Activated CD4-positive, alpha-beta T cell treated with anti-CD3 and anti-CD28 coated beads, Interleukin-2, amount 10 ng/mL, durations not matched to agents 7 days and 5 days (primary cell): ENCODE data around the gene IL36B. TPM values are rescaled to one million over a fixed set of nuclear protein-coding genes. Genes with fewer than 3 reads are reported as not detected.

Source experiments
- CTCF ChIA-PET: fragments of 350-600 bp; sonication (Branson Sonifier 250); formaldehyde crosslinking; loops from one replicate; lab custom pipeline; 2021; ENCODE audit warnings: antibody characterized with exemption; lab: Charles Lee
- POLR2A ChIA-PET: fragments of 350-600 bp; sonication (Branson Sonifier 250); formaldehyde crosslinking; loops from one replicate; lab custom pipeline; 2021; ENCODE audit warnings: antibody characterized with exemption; lab: Charles Lee
- DNase-seq: peaks from one replicate; pipeline ENCODE4 v3.0.0-alpha.2; 2020
- H3K27ac Mint-ChIP-seq: one replicate; pipeline ENCODE4 v1.8.0; 2021; ENCODE audit warnings: mild to moderate bottlenecking, moderate library complexity, mixed read lengths
- H3K27me3 Mint-ChIP-seq: one replicate; pipeline ENCODE4 v1.8.0; 2021; ENCODE audit warnings: mixed read lengths
- H3K36me3 Mint-ChIP-seq: one replicate; pipeline ENCODE4 v1.8.0; 2021; ENCODE audit warnings: low read depth, mixed read lengths
- H3K4me1 Mint-ChIP-seq: one replicate; pipeline ENCODE4 v1.8.0; 2021; ENCODE audit warnings: mixed read lengths
- H3K4me3 Mint-ChIP-seq: one replicate; pipeline ENCODE4 v1.8.0; 2021; ENCODE audit warnings: mild to moderate bottlenecking, moderate library complexity, mixed read lengths
- H3K9me3 Mint-ChIP-seq: one replicate; pipeline ENCODE4 v1.8.0; 2021; ENCODE audit warnings: mixed read lengths
- total RNA-seq, 2 experiments: library from RNA; stranded (reverse); gene quantifications; one replicate each; pipeline ENCODE4 v1.2.3, GENCODE V29; 2021

The IL36B gene
- total RNA-seq, 2 experiments from 2014 or later: not detected

DNA sequence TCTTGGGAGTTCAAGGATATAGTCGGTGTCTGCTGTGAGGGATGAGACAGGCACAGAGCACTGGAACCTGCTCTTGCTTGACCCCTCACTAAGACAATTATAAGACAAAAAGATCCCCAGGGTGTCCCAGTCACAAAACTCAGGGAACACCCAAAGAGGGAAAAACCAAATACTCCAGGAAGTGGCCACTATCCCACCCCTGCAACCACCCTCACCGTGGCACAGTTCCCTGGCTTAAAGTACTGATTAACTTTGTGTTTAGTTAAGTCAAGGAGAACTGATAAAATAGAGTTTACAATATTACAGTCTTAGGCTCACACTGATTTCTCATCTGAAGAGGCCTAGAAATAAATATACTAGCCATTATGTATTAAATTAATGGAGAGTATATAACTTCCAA, 13.5 kb downstream of the IL36B start:
- no peaks in the 10 kb centered on the region for H3K4me1 Mint-ChIP-seq
- POLR2A ChIA-PET: no interaction called here
- no peak overlapping the region for H3K4me3 Mint-ChIP-seq
- no peak overlapping the region for H3K27ac Mint-ChIP-seq
- no peak for DNase-seq
- no peaks in the 10 kb centered on the region for H3K9me3 Mint-ChIP-seq
- CTCF ChIA-PET: no interaction called here
- peaks cover 2% of the 10 kb centered on the region for H3K27me3 Mint-ChIP-seq
- H3K36me3 Mint-ChIP-seq: no peaks in the 10 kb centered on the region

DNA sequence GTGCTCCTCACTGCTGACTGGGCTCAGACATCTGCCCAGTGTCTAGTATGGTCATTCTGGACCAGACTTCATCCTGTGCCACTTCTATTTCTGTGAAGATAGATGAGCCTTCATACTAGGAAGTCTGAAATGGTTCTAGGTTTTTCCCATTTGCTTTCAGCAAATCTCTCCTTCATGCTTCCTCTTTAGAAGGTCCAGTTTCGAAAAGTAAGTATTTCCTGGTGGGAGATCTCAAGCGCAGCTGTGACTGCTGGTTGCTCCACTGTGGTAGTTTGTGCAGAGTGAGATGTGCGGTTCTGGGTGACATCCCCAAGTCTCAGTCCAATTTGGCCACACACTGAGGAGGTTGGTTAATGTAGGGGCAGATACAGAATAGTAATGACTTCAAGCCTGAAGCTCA, 14.4 kb downstream of the IL36B start:
- Mint-ChIP-seq H3K27ac (no peak overlapping the region), H3K4me3 (no peak overlapping the region), H3K36me3 (no peaks in the 10 kb centered on the region), H3K9me3 (no peaks in the 10 kb centered on the region), H3K4me1 (no peaks in the 10 kb centered on the region), H3K27me3 (peaks cover 2% of the 10 kb centered on the region)
- CTCF ChIA-PET: no interaction called here
- POLR2A ChIA-PET: interaction anchor here (0.6 kb wide), 1 partner anchor 181 kb away, joined by 5 read pairs; no protein-coding TSS in a partner anchor
- no peak for DNase-seq

DNA sequence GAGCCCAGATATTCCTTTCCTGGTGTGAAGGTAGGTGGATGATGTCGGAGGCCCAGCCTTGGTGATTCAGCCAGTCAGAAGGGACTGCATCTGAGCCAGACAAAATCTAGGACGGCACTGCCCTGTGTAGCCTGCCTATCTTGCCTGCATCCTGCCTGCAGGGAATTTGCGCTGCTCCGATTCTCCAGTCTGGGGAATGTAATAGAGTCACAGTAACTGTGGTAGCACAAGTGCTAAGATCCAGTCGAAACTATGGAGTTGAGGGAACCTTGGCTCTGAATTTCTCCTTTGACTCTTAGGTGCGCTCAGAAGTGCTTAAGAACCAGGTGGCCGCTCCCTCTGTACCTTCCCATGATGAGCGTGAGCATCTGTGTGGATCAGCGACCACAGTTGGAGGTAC, 15.9 kb downstream of the IL36B start:
- DNase-seq: no peak
- no peaks in the 10 kb centered on the region for H3K4me1 Mint-ChIP-seq
- peaks cover 2% of the 10 kb centered on the region for H3K27me3 Mint-ChIP-seq
- no peak overlapping the region for H3K27ac Mint-ChIP-seq
- H3K36me3 Mint-ChIP-seq: no peaks in the 10 kb centered on the region
- no peaks in the 10 kb centered on the region for H3K9me3 Mint-ChIP-seq
- ChIA-PET CTCF (interaction anchor here (0.6 kb wide), 1 partner anchor 79 kb away, joined by 3 read pairs; no protein-coding TSS in a partner anchor), POLR2A (no interaction called here)
- no peak overlapping the region for H3K4me3 Mint-ChIP-seq

DNA sequence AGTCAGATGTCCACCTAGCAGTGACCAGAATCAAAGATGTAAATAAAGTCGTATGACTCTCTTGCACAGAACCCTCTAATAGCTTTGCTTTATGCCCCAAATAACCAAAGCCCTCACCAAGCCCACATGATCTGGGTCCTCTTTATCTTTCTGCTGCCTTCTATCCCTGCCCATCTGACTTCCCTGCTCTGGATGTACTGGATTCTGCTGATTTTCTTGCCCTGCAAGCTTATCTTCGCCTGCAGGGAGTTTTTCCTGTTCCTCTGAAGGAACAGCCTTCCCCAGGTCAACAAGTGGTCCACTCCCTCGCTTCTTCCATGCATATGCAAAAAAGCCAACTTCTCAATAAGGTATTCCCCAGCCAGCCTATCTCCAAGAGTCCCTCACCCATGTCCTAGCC, 18.7 kb downstream of the IL36B start:
- no peaks in the 10 kb centered on the region for H3K9me3 Mint-ChIP-seq
- DNase-seq: no peak
- no peak overlapping the region for H3K27ac Mint-ChIP-seq
- POLR2A ChIA-PET: no interaction called here
- H3K4me1 Mint-ChIP-seq: no peaks in the 10 kb centered on the region
- H3K27me3 Mint-ChIP-seq: peaks cover 12% of the 10 kb centered on the region
- CTCF ChIA-PET: no interaction called here
- H3K36me3 Mint-ChIP-seq: no peaks in the 10 kb centered on the region
- no peak overlapping the region for H3K4me3 Mint-ChIP-seq

DNA sequence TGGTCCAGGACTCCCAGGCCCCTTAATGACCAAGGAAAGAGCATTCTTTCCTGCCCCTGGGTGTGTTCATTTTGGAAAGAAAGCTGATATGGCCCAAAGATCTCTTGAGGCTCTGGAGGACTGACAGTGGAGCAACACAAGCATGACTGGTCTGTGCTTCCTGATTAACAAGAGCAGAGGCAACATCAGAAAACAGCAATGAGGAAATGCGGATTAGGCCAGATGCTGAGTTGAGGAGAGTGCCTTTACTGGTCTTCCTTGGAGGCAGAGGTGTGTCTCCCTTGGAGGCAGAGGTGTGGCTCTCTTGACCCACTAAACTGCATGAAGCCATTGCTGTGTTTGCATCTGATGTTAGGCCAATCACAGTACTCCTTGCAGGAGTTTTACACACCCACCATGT, 19.9 kb downstream of the IL36B start:
- no peak overlapping the region for H3K27ac Mint-ChIP-seq
- H3K36me3 Mint-ChIP-seq: no peaks in the 10 kb centered on the region
- H3K4me1 Mint-ChIP-seq: no peaks in the 10 kb centered on the region
- CTCF ChIA-PET: no interaction called here
- no peak overlapping the region for H3K4me3 Mint-ChIP-seq
- POLR2A ChIA-PET: no interaction called here
- peaks cover 15% of the 10 kb centered on the region for H3K27me3 Mint-ChIP-seq
- H3K9me3 Mint-ChIP-seq: no peaks in the 10 kb centered on the region
- DNase-seq: no peak

DNA sequence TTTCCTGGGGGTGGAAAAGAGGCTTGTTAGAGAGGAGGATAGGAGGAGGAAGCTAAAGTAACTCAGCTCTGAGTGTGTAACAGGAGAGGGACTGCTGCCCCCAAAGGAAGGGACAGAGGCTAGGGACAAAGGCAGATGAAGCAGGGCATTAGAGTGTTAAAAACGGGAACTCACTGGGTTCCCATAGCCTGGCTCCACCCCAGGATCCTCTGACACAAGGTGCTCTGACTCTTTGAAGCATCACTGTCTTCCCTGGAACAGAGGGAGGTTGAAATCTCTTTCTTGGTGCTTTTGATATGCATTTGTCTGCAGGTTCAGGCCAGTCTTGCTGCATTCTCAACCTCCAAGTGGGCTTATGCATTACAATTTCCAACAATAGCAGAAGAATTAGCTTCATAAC, 24.6 kb downstream of the IL36B start:
- Mint-ChIP-seq H3K4me1 (no peaks in the 10 kb centered on the region), H3K27me3 (peaks cover 33% of the 10 kb centered on the region), H3K27ac (no peak overlapping the region), H3K9me3 (no peaks in the 10 kb centered on the region), H3K4me3 (no peak overlapping the region), H3K36me3 (no peaks in the 10 kb centered on the region)
- ChIA-PET CTCF (interaction anchor here (0.5 kb wide), 1 partner anchor 56 kb away, joined by 5 read pairs; no protein-coding TSS in a partner anchor), POLR2A (no interaction called here)
- DNase-seq: no peak

DNA sequence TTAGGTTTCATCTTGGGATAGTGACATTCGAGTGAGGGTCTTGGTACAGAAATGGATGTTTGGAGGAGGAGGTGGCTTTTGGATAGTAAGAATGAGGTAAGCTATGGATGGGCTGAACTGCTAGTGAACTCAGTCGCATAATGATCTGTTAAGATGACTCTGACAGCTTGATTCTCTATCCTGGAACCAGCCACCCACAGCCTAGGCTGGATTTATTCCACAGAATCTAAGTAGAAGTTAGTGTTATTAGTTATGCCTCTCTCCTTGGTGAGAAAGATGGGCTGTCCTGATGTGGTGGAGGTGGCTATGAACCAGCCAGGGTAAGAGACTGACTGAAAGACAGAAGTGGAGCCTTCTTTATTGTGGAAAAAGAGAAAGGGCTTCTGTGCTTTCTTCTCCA, 25.0 kb downstream of the IL36B start:
- no peak for DNase-seq
- Mint-ChIP-seq H3K27ac (no peak overlapping the region), H3K4me3 (no peak overlapping the region), H3K9me3 (no peaks in the 10 kb centered on the region), H3K4me1 (no peaks in the 10 kb centered on the region), H3K27me3 (peaks cover 33% of the 10 kb centered on the region), H3K36me3 (no peaks in the 10 kb centered on the region)
- ChIA-PET CTCF (interaction anchor here (0.5 kb wide), 1 partner anchor 57 kb away, joined by 5 read pairs; no protein-coding TSS in a partner anchor), POLR2A (no interaction called here)

DNA sequence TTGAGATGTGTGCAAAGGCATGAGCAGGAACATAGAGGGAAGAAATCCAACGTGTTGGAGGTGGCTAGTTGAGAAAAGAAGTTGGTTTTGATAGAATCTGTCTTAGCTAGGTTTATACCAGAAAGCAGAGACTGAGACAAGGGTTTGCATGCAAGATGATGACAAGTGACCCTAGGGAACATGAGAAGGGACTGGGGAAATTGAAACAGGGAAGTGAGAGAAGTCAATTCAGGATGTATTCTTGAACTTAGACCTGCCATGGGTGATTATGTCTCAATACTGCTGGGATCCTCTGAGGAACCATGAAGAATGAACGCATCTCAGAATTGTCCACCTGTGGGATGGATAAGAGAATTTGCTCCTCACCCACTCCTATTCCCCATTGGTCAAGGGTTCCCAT, 26.9 kb downstream of the IL36B start:
- H3K27ac Mint-ChIP-seq: no peak overlapping the region
- no peak overlapping the region for H3K4me3 Mint-ChIP-seq
- DNase-seq: no peak
- ChIA-PET CTCF (no interaction called here), POLR2A (no interaction called here)
- H3K36me3 Mint-ChIP-seq: no peaks in the 10 kb centered on the region
- H3K27me3 Mint-ChIP-seq: peaks cover 33% of the 10 kb centered on the region
- H3K9me3 Mint-ChIP-seq: peaks cover 2% of the 10 kb centered on the region
- H3K4me1 Mint-ChIP-seq: no peaks in the 10 kb centered on the region

DNA sequence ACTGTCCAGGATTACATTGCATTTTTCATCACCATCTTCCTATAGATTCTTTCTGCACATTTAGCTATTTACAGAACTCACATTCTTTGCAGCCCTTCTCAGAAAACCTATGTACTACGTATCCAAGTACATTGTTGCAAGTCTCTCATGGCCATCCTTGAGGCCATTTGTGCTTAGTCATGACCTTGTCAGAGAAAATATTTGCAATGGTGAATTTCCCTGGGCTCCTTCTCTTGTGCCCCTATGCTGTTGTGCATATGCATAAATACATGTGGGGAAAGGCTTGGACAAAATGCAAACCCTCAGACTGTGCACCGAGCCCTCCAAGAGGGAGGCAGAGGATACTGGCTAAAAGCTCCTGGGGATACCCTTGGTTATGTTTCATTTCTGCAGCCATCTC, 27.9 kb downstream of the IL36B start:
- CTCF ChIA-PET: no interaction called here
- no peak overlapping the region for H3K27ac Mint-ChIP-seq
- no peaks in the 10 kb centered on the region for H3K4me1 Mint-ChIP-seq
- peaks cover 29% of the 10 kb centered on the region for H3K27me3 Mint-ChIP-seq
- no peak overlapping the region for H3K4me3 Mint-ChIP-seq
- peaks cover 2% of the 10 kb centered on the region for H3K9me3 Mint-ChIP-seq
- POLR2A ChIA-PET: no interaction called here
- H3K36me3 Mint-ChIP-seq: no peaks in the 10 kb centered on the region
- no peak for DNase-seq

DNA sequence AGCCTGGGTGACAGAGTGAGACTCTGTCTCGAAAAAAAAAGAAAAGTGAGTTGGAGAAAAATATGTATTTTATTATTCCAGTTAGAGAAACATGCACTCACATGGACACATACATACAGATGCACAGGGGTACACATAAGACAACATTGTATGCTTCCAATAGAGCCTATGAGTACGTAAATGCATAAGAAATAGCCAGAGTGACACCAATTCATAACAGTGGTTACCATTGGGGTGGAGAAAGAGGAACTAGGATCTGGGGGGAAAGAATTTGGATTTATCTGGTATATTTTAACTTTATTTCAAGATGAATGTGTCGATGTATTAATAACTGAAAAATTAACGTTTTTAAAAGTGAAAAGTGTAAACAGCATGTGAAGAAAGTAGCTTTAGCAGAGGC, 31.4 kb downstream of the IL36B start:
- Mint-ChIP-seq H3K27me3 (peaks cover 23% of the 10 kb centered on the region), H3K9me3 (peaks cover 9% of the 10 kb centered on the region), H3K4me3 (no peak overlapping the region), H3K27ac (no peak overlapping the region), H3K4me1 (peaks cover 2% of the 10 kb centered on the region), H3K36me3 (no peaks in the 10 kb centered on the region)
- POLR2A ChIA-PET: no interaction called here
- DNase-seq: no peak
- CTCF ChIA-PET: interaction anchor here (0.6 kb wide), 1 partner anchor 160 kb away, joined by 3 read pairs; no protein-coding TSS in a partner anchor

DNA sequence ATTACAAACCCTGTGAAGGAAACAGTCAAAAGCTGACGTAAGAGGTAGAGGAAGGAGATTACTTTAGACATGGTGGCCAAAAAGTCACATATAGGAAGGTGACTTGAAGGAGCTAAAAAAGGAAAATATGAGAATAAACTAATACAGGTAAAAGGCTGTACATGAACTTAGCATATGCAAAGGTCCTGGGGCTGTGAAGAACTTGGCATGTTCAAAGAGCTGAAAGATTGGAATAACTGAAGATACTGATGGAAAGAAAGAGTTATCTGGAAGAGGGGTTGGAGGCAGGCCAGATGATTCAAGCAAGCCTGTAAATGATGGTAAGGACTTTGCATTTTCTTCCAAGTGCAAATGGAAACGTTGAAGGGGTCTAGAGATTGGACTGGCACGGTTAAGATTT, 34.2 kb downstream of the IL36B start:
- peaks cover 9% of the 10 kb centered on the region for H3K9me3 Mint-ChIP-seq
- no peak overlapping the region for H3K4me3 Mint-ChIP-seq
- DNase-seq: no peak
- H3K27me3 Mint-ChIP-seq: peaks cover 17% of the 10 kb centered on the region
- no peak overlapping the region for H3K27ac Mint-ChIP-seq
- CTCF ChIA-PET: no interaction called here
- H3K4me1 Mint-ChIP-seq: peaks cover 7% of the 10 kb centered on the region
- no peaks in the 10 kb centered on the region for H3K36me3 Mint-ChIP-seq
- POLR2A ChIA-PET: no interaction called here

DNA sequence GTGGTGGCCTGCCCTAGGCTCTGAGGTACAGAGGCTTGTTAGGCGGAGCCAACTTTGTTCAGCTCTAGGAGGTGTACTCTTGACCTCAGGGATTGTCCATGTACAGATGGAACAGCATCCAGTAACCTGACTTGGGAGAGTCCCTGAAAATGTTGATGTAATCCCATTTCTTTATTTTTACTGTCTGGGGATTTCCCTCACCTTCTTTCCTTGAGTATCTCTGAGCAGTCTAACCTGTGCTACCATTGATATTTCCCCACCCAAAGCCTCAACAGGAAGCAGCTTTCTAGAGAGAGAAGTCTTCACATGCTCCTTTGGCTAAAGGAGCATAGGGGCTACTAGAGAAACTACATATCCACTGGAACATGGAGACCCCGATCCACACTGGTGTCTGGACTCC, 37.0 kb downstream of the IL36B start:
- no peak overlapping the region for H3K27ac Mint-ChIP-seq
- no peak for DNase-seq
- peaks cover 16% of the 10 kb centered on the region for H3K27me3 Mint-ChIP-seq
- CTCF ChIA-PET: no interaction called here
- H3K4me1 Mint-ChIP-seq: peaks cover 11% of the 10 kb centered on the region
- POLR2A ChIA-PET: interaction anchor here (0.6 kb wide), 1 partner anchor 53 kb away, joined by 4 read pairs; no protein-coding TSS in a partner anchor
- H3K36me3 Mint-ChIP-seq: no peaks in the 10 kb centered on the region
- H3K9me3 Mint-ChIP-seq: peaks cover 12% of the 10 kb centered on the region
- H3K4me3 Mint-ChIP-seq: no peak overlapping the region

DNA sequence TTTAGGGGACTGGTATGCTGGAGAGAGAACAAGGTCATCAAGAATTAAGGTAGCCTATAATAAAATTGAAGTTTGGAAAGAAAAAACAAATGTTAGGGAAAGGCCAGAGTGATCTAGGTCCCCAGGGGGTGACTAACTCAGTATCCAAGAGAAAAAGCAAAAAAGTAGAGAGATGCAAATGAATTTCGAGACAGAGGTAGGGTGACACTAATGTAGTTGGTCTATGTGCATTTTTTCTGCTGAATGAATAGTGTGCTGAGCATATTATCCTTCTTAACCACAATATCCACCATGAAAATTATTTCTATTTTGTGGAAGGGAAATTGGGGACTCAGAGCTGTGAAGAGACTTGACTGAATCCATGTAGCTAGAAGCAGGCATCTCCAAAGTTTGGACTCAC, 37.6 kb downstream of the IL36B start:
- Mint-ChIP-seq H3K4me3 (no peak overlapping the region), H3K9me3 (peaks cover 12% of the 10 kb centered on the region), H3K4me1 (peaks cover 11% of the 10 kb centered on the region), H3K36me3 (no peaks in the 10 kb centered on the region), H3K27ac (no peak overlapping the region), H3K27me3 (peaks cover 16% of the 10 kb centered on the region)
- CTCF ChIA-PET: no interaction called here
- POLR2A ChIA-PET: no interaction called here
- DNase-seq: no peak

DNA sequence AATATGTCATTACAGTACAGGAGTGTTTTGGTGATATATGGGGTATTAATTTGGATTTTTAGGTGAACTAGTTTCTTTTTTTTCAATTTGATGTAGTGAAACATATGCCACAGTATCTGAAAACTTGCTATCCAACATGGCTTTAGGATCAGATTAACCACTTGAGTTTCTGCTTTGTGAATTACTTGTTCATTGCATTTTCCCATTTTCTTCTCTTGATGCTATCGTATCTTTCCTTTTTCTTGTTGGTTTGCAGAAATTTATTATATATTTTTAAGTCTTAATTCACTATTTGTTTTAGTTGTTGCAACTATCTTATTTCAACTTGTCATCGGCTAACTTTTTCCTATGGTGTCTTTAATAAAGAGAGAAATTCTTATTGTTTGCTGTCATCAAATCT, 38.6 kb downstream of the IL36B start:
- no peaks in the 10 kb centered on the region for H3K36me3 Mint-ChIP-seq
- POLR2A ChIA-PET: no interaction called here
- no peak overlapping the region for H3K27ac Mint-ChIP-seq
- DNase-seq: no peak
- CTCF ChIA-PET: interaction anchor here (1.5 kb wide), 1 partner anchor 29 kb away, joined by 3 read pairs; no protein-coding TSS in a partner anchor
- H3K27me3 Mint-ChIP-seq: peaks cover 16% of the 10 kb centered on the region
- peaks cover 11% of the 10 kb centered on the region for H3K4me1 Mint-ChIP-seq
- no peak overlapping the region for H3K4me3 Mint-ChIP-seq
- H3K9me3 Mint-ChIP-seq: peaks cover 10% of the 10 kb centered on the region
